H9 (cell line): ENCODE results near the gene RNPEP. TPM values are rescaled to one million over a fixed set of nuclear protein-coding genes. Genes with fewer than 3 reads are reported as not detected.

Source experiments
- DNase-seq: peaks from one replicate; pipeline ENCODE4 v3.0.0-alpha.2; 2017
- H2AFZ ChIP-seq: one replicate; pipeline ENCODE4 v1.6.1; 2013; ENCODE audit warnings: mild to moderate bottlenecking, low read length, control low read depth, moderate library complexity
- H2AK5ac ChIP-seq: 2 replicates; pipeline ENCODE4 v1.6.1; 2013; ENCODE audit warnings: low read length, control low read depth, mixed read lengths; ENCODE audit not compliant: insufficient read length
- H2BK120ac ChIP-seq: one replicate; pipeline ENCODE4 v1.6.1; 2013; ENCODE audit warnings: low read depth, mild to moderate bottlenecking, low read length, control low read depth, inconsistent platforms; ENCODE audit not compliant: poor library complexity, severe bottlenecking
- H2BK12ac ChIP-seq: 2 replicates; pipeline ENCODE4 v1.6.1; 2013; ENCODE audit warnings: low read length, control low read depth, mixed read lengths, low read depth; ENCODE audit not compliant: insufficient read length
- H2BK15ac ChIP-seq: 2 replicates; pipeline ENCODE4 v1.6.1; 2013; ENCODE audit warnings: low read depth, low read length, control low read depth
- H2BK20ac ChIP-seq: one replicate; pipeline ENCODE4 v1.6.1; 2013; ENCODE audit warnings: low read depth, mild to moderate bottlenecking, low read length, control low read depth, inconsistent platforms; ENCODE audit not compliant: poor library complexity, severe bottlenecking
- H2BK5ac ChIP-seq: 2 replicates; pipeline ENCODE4 v1.6.1; 2013; ENCODE audit warnings: low read length, control low read depth, mixed read lengths; ENCODE audit not compliant: insufficient read length
- H3K14ac ChIP-seq: 2 replicates; pipeline ENCODE4 v1.6.1; 2013; ENCODE audit warnings: low read length, control low read depth; ENCODE audit not compliant: insufficient read depth
- H3K18ac ChIP-seq: 2 replicates; pipeline ENCODE4 v1.6.1; 2013; ENCODE audit warnings: low read depth, mild to moderate bottlenecking, mixed read lengths, low read length, control low read depth; ENCODE audit not compliant: insufficient read length
- H3K23ac ChIP-seq: 2 replicates; pipeline ENCODE4 v1.6.1; 2013; ENCODE audit warnings: low read length, control low read depth, mixed read lengths, low read depth; ENCODE audit not compliant: insufficient read length
- H3K23me2 ChIP-seq: 2 replicates; pipeline ENCODE4 v1.6.1; 2013; ENCODE audit warnings: low read depth, mild to moderate bottlenecking, mixed read lengths, low read length, control low read depth; ENCODE audit not compliant: insufficient read length, poor library complexity, severe bottlenecking
- H3K27ac ChIP-seq: 2 replicates; pipeline ENCODE4 v1.5.1; 2013; ENCODE audit warnings: low read length, control low read depth, mixed read lengths, low read depth; ENCODE audit not compliant: insufficient read length
- H3K27me3 ChIP-seq: 2 replicates; pipeline ENCODE4 v1.6.1; 2013; ENCODE audit warnings: low read length, control low read depth, inconsistent platforms; ENCODE audit not compliant: insufficient read depth
- H3K4ac ChIP-seq: 2 replicates; pipeline ENCODE4 v1.6.1; 2013; ENCODE audit warnings: low read depth, mild to moderate bottlenecking, control low read depth, inconsistent platforms, low read length, moderate library complexity
- H3K4me1 ChIP-seq: 2 replicates; pipeline ENCODE4 v1.6.1; 2013; ENCODE audit warnings: low read length, control low read depth, inconsistent platforms; ENCODE audit not compliant: insufficient read depth
- H3K4me2 ChIP-seq: 2 replicates; pipeline ENCODE4 v1.6.1; 2013; ENCODE audit warnings: low read length, control low read depth, mixed read lengths; ENCODE audit not compliant: insufficient read length, insufficient read depth
- H3K56ac ChIP-seq: 2 replicates; pipeline ENCODE4 v1.6.1; 2013; ENCODE audit warnings: low read depth, mild to moderate bottlenecking, mixed read lengths, low read length, control low read depth; ENCODE audit not compliant: insufficient read length
- H3K79me1 ChIP-seq: 2 replicates; pipeline ENCODE4 v1.6.1; 2013; ENCODE audit warnings: low read depth, mild to moderate bottlenecking, moderate library complexity, low read length, control low read depth, inconsistent platforms; ENCODE audit not compliant: insufficient read depth, poor library complexity, severe bottlenecking
- H3K79me2 ChIP-seq: 2 replicates; pipeline ENCODE4 v1.6.1; 2013; ENCODE audit warnings: low read length, control low read depth, inconsistent platforms; ENCODE audit not compliant: insufficient read depth
- H3K9ac ChIP-seq: 2 replicates; pipeline ENCODE4 v1.6.1; 2013; ENCODE audit warnings: low read length, control low read depth, mixed read lengths; ENCODE audit not compliant: insufficient read length; ENCODE audit errors: extremely low read depth
- H3K9me3 ChIP-seq: one replicate; pipeline ENCODE4 v1.6.1; 2013; ENCODE audit warnings: low read depth, low read length, inconsistent platforms; ENCODE audit not compliant: control insufficient read depth
- H3T11ph ChIP-seq: one replicate; pipeline ENCODE4 v1.6.1; 2013; ENCODE audit warnings: mild to moderate bottlenecking, low read length, control low read depth, inconsistent platforms
- H4K20me1 ChIP-seq: one replicate; pipeline ENCODE4 v1.6.1; 2013; ENCODE audit not compliant: control insufficient read depth, insufficient read length, insufficient read depth
- H4K5ac ChIP-seq: 2 replicates; pipeline ENCODE4 v1.6.1; 2013; ENCODE audit warnings: low read depth, mild to moderate bottlenecking, mixed read lengths, low read length, control low read depth; ENCODE audit not compliant: insufficient read length
- H4K8ac ChIP-seq: replicated peaks from 2 replicates; pipeline ENCODE4 v1.6.1; 2013; ENCODE audit warnings: low read length, control low read depth, mixed read lengths, low read depth; ENCODE audit not compliant: insufficient read length
- H4K91ac ChIP-seq: 2 replicates; pipeline ENCODE4 v1.6.1; 2013; ENCODE audit warnings: low read depth, mild to moderate bottlenecking, moderate library complexity, mixed read lengths, low read length, control low read depth; ENCODE audit not compliant: insufficient read length
- H3K27ac Mint-ChIP-seq, 3 experiments: 2 replicates in 2 of 3; 3 replicates in 1 of 3; pipeline ENCODE4 v1.8.0; 2020 to 2021; ENCODE audit warnings: mixed read lengths in 3 of 3, mild to moderate bottlenecking in 1 of 3, moderate library complexity in 1 of 3
- H3K27me3 Mint-ChIP-seq: 2 replicates; pipeline ENCODE4 v1.8.0; 2021; ENCODE audit warnings: low read depth, mild to moderate bottlenecking, moderate library complexity, mixed read lengths
- H3K36me3 Mint-ChIP-seq, 3 experiments: 2 replicates in 2 of 3; 3 replicates in 1 of 3; pipeline ENCODE4 v1.8.0; 2020 to 2021; ENCODE audit warnings: low read depth in 3 of 3, mixed read lengths in 3 of 3; ENCODE audit not compliant: insufficient read depth in 1 of 3
- H3K4me1 Mint-ChIP-seq, 2 experiments: 2 replicates each; pipeline ENCODE4 v1.8.0; 2020; ENCODE audit warnings: mixed read lengths in 2 of 2
- H3K4me3 Mint-ChIP-seq, 2 experiments: 2 replicates in 1 of 2; 3 replicates in 1 of 2; pipeline ENCODE4 v1.8.0; 2020 to 2021; ENCODE audit warnings: mild to moderate bottlenecking in 2 of 2, mixed read lengths in 2 of 2, moderate library complexity in 1 of 2
- H3K9me3 Mint-ChIP-seq, 2 experiments: 2 replicates in 1 of 2; 3 replicates in 1 of 2; pipeline ENCODE4 v1.8.0; 2020; ENCODE audit warnings: mild to moderate bottlenecking in 2 of 2, mixed read lengths in 2 of 2, moderate library complexity in 1 of 2
- CTCF ChIP-seq: fragments of 200-600 bp; sonication (generic); conservative IDR thresholded peaks from 3 replicates; pipeline ENCODE4 v1.8.0; 2021; ENCODE audit warnings: antibody characterized with exemption, mild to moderate bottlenecking
- WGBS: extraction: QIAGEN DNeasy Blood & Tissue Kit; methylation state at CpG from one replicate; pipeline ENCODE4 v1.1.7; 2013; ENCODE audit warnings: missing lambda C conversion rate, low lambda C conversion rate, mixed read lengths; ENCODE audit not compliant: insufficient read length; ENCODE audit errors: extremely low coverage; 5-methylcytosine and 5-hydroxymethylcytosine counted together
- total RNA-seq: library from RNA; stranded (reverse); gene quantifications from 2 replicates; pipeline ENCODE4 v1.2.1, GENCODE V29; 2021

Gene RNPEP
- total RNA-seq, 1 experiment from 2014 or later, result 49.9 TPM

DNA sequence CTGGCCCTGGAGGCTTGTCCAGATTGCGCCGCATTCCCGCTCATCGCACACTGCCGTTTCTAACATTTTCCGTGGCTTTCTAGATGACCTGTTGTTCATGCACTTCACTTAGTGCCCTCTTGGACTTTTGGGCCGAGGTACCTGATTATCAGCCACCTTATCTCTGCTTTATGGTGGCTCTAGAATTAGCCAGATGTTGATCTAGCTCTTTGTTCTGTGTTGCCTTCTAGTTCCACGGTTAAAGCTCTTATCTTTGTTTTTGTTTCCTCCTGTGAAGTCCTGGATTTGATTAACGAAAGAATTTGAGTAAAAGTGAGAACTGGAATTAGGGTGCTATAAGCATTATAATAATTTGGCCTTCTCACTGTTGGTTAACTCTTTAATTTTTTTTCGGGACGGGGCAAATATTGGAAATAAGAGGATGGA is 945 bp downstream of the RNPEP start:
- Histone ChIP-seq H3K18ac (no peak overlapping the region), H2AFZ (no peak overlapping the region), H2BK5ac (no peak overlapping the region), H3K79me2 (peaks cover 7% of the 10 kb centered on the region; the same call in 1 of the 2 replicates), H3K4ac (no peak overlapping the region), H3K9me3 (no peaks in the 10 kb centered on the region), H4K5ac (no peak overlapping the region), H3K23ac (no peak overlapping the region), H3K79me1 (peaks cover 3% of the 10 kb centered on the region), H2BK12ac (no peak overlapping the region), H3K4me1 (no peaks in the 10 kb centered on the region; the same call in 1 of the 2 replicates), H4K8ac (no peak overlapping the region), H2BK120ac (no peak overlapping the region), H4K20me1 (no peaks in the 10 kb centered on the region), H4K91ac (no peak overlapping the region), H3K56ac (no peak overlapping the region), H3K14ac (peak overlapping the region; percentile 80; the same call in 1 of the 2 replicates), H2BK15ac (no peak overlapping the region), H2AK5ac (no peak overlapping the region), H3K27me3 (no peaks in the 10 kb centered on the region; the same call in 1 of the 2 replicates), H2BK20ac (no peak overlapping the region), H3K4me2 (peak overlapping the region; percentile 73), H3K23me2 (peaks cover 9% of the 10 kb centered on the region), H3K9ac (peak overlapping the region; percentile 57), H3K27ac (no peak overlapping the region), H3T11ph (no peak overlapping the region)
- Mint-ChIP-seq H3K4me3 (peak overlapping the region; percentile 94 to 96), H3K36me3 (peaks cover 0 to 9% (median 5%) of the 10 kb centered on the region in 3 experiments; a peak in 5 of 7 replicates), H3K9me3 (no peaks in the 10 kb centered on the region), H3K4me1 (peaks cover 18 to 21% of the 10 kb centered on the region in 2 experiments), H3K27ac (peak overlapping the region in 2 of 3 experiments; percentile 74 to 92; a peak in 4 of 7 replicates), H3K27me3 (peaks cover 11% of the 10 kb centered on the region)
- no peak for TF ChIP-seq CTCF
- no CpG with 5 or more reads among the region's 11 CpGs for WGBS
- DNase-seq, result no peak
